HT-29 (cell line): ENCODE results near the gene HLA-E. TPM values are rescaled to one million over a fixed set of nuclear protein-coding genes. Genes with fewer than 3 reads are reported as not detected.
A peak's percentile ranks its signal among the peaks of the same experiment; 100 is the strongest.

Source experiments
- DNase-seq: peaks from one replicate; pipeline ENCODE4 v3.0.0-alpha.2; 2015; ENCODE audit warnings: low spot score
- total RNA-seq: library from RNA; depleted of rRNA; stranded (reverse); fragments of >200 nt; shearing (Covaris generic); gene quantifications from 2 replicates; pipeline ENCODE4 v1.2.3, GENCODE V29; 2014; rRNA removed

Gene HLA-E
- total RNA-seq, 1 experiment from 2014 or later, result 117 TPM

DNA sequence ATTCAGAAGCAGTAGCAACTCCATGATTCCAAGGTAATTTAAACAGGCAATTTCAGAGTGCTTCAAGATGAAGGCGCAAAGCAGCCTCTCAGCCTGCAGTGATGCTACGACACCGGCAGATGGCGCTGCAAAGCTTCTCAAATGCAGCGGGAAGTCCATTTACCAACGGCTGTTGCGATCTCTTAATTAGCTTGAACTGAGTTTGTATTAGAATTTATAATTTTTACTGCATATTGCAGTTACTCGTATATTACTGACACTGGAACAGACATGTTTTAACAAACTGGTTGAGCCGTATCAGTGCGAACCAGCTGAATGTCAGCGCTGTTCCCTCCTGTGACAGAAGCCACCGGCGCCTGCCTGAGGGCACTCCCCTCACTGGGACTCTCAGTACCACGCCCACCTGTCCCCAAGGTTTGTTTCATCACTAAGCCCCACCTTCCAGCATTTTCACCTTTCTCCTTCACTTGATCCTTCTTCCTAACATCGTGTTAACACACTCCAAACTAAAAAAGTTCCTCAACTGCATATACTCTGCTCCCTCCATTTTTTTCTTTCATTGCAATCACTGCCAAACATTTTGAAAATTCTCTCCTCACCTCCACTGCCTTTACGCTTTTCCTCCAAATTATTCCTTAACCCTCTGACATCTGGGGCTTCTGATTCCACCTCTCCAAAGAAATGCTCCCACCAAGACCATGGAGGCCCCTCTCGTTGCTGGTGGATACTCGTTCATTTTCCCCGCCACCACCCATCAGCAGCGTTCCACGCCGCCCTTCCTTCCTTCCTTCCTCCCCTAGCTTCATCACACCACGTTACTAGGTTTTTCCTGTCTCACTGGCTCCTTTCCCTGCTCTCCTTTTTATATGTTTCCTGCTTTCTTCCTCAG lies 52.5 kb downstream of the HLA-E start:
- DNase-seq, result peak; percentile 92

DNA sequence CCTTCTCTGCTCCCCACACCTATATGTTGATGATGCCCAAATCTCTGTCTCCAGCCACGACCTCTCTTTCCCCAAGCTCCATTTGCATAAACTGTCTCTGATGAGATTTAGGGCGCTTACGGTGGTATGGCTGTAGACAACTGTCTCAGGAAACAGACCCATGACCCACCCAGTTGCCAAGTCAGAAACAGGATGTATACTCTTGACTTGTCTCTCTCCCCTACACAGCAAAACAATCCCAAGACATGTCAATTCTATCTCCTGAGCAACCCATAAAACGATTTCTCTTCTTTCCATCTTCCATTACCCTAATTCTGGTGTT lies 53.1 kb downstream of the HLA-E start:
- DNase-seq, result no peak

DNA sequence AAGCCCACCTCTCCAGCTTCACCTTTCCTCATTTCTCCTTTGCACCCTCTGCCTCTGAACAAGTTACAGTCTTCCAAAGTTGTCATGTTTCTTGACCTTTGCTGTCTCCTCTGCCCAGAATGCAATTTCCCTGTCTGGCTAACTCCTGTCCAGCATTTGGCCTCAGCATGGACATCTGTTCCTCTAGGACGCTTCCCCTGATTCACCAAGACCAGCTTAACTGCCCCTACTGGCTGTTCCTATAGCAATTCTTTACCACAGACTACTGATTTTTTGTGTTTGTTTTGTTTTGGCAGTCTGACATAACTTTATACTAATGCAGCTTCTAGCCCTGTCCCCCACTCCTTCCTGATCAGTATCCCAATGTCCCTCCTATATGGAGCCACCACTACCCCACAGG lies 53.6 kb downstream of the HLA-E start:
- no peak for DNase-seq

Other genes with a start within 250 kb of the HLA-E start
- gene TRIM39, start 162.6 kb upstream of the HLA-E start, total RNA-seq, result 13.6 and 15.0 TPM in 2 replicates
- gene RPP21, start 144.4 kb upstream of the HLA-E start, total RNA-seq, result 111 and 121 TPM in 2 replicates
- 72.9 and 73.4 TPM in 2 replicates for gene GNL1, start 67.0 kb downstream of the HLA-E start, total RNA-seq
- gene PRR3, start 67.8 kb downstream of the HLA-E start, total RNA-seq, result 5.1 and 7.7 TPM in 2 replicates
- gene ABCF1, start 81.9 kb downstream of the HLA-E start, total RNA-seq, result 57.3 and 73.4 TPM in 2 replicates
- 50.3 and 51.5 TPM in 2 replicates for gene PPP1R10, start 127.7 kb downstream of the HLA-E start, total RNA-seq
- gene MRPS18B, start 128.3 kb downstream of the HLA-E start, total RNA-seq, result 55.4 and 66.8 TPM in 2 replicates
- 8.3 and 9.2 TPM in 2 replicates for gene ATAT1, start 137.4 kb downstream of the HLA-E start, total RNA-seq
- gene C6orf136, start 157.6 kb downstream of the HLA-E start, total RNA-seq, result 14.5 and 18.6 TPM in 2 replicates
- gene DHX16, start 183.5 kb downstream of the HLA-E start, total RNA-seq, result 43.2 and 43.8 TPM in 2 replicates
- gene PPP1R18, start 197.1 kb downstream of the HLA-E start, total RNA-seq, result 12.1 and 13.2 TPM in 2 replicates
- gene NRM, start 201.5 kb downstream of the HLA-E start, total RNA-seq, result 16.2 and 18.3 TPM in 2 replicates
- 24.8 and 24.9 TPM in 2 replicates for gene MDC1, start 227.8 kb downstream of the HLA-E start, total RNA-seq
- 935 and 959 TPM in 2 replicates for gene TUBB, start 230.8 kb downstream of the HLA-E start, total RNA-seq